H9 (cell line): ENCODE data around the gene TMEM169. TPM values are rescaled to one million over a fixed set of nuclear protein-coding genes. Genes with fewer than 3 reads are reported as not detected.

Experiments
- DNase-seq: peaks from one replicate; pipeline ENCODE4 v3.0.0-alpha.2; 2017
- H2AFZ ChIP-seq: one replicate; pipeline ENCODE4 v1.6.1; 2013; ENCODE audit warnings: mild to moderate bottlenecking, low read length, control low read depth, moderate library complexity
- H2AK5ac ChIP-seq: 2 replicates; pipeline ENCODE4 v1.6.1; 2013; ENCODE audit warnings: low read length, control low read depth, mixed read lengths; ENCODE audit not compliant: insufficient read length
- H2BK120ac ChIP-seq: one replicate; pipeline ENCODE4 v1.6.1; 2013; ENCODE audit warnings: low read depth, mild to moderate bottlenecking, low read length, control low read depth, inconsistent platforms; ENCODE audit not compliant: poor library complexity, severe bottlenecking
- H2BK12ac ChIP-seq: 2 replicates; pipeline ENCODE4 v1.6.1; 2013; ENCODE audit warnings: low read length, control low read depth, mixed read lengths, low read depth; ENCODE audit not compliant: insufficient read length
- H2BK15ac ChIP-seq: 2 replicates; pipeline ENCODE4 v1.6.1; 2013; ENCODE audit warnings: low read depth, low read length, control low read depth
- H2BK20ac ChIP-seq: one replicate; pipeline ENCODE4 v1.6.1; 2013; ENCODE audit warnings: low read depth, mild to moderate bottlenecking, low read length, control low read depth, inconsistent platforms; ENCODE audit not compliant: poor library complexity, severe bottlenecking
- H2BK5ac ChIP-seq: 2 replicates; pipeline ENCODE4 v1.6.1; 2013; ENCODE audit warnings: low read length, control low read depth, mixed read lengths; ENCODE audit not compliant: insufficient read length
- H3K14ac ChIP-seq: 2 replicates; pipeline ENCODE4 v1.6.1; 2013; ENCODE audit warnings: low read length, control low read depth; ENCODE audit not compliant: insufficient read depth
- H3K18ac ChIP-seq: 2 replicates; pipeline ENCODE4 v1.6.1; 2013; ENCODE audit warnings: low read depth, mild to moderate bottlenecking, mixed read lengths, low read length, control low read depth; ENCODE audit not compliant: insufficient read length
- H3K23ac ChIP-seq: 2 replicates; pipeline ENCODE4 v1.6.1; 2013; ENCODE audit warnings: low read length, control low read depth, mixed read lengths, low read depth; ENCODE audit not compliant: insufficient read length
- H3K23me2 ChIP-seq: 2 replicates; pipeline ENCODE4 v1.6.1; 2013; ENCODE audit warnings: low read depth, mild to moderate bottlenecking, mixed read lengths, low read length, control low read depth; ENCODE audit not compliant: insufficient read length, poor library complexity, severe bottlenecking
- H3K27ac ChIP-seq: 2 replicates; pipeline ENCODE4 v1.5.1; 2013; ENCODE audit warnings: low read length, control low read depth, mixed read lengths, low read depth; ENCODE audit not compliant: insufficient read length
- H3K27me3 ChIP-seq: 2 replicates; pipeline ENCODE4 v1.6.1; 2013; ENCODE audit warnings: low read length, control low read depth, inconsistent platforms; ENCODE audit not compliant: insufficient read depth
- H3K4ac ChIP-seq: 2 replicates; pipeline ENCODE4 v1.6.1; 2013; ENCODE audit warnings: low read depth, mild to moderate bottlenecking, control low read depth, inconsistent platforms, low read length, moderate library complexity
- H3K4me1 ChIP-seq: 2 replicates; pipeline ENCODE4 v1.6.1; 2013; ENCODE audit warnings: low read length, control low read depth, inconsistent platforms; ENCODE audit not compliant: insufficient read depth
- H3K4me2 ChIP-seq: 2 replicates; pipeline ENCODE4 v1.6.1; 2013; ENCODE audit warnings: low read length, control low read depth, mixed read lengths; ENCODE audit not compliant: insufficient read length, insufficient read depth
- H3K56ac ChIP-seq: 2 replicates; pipeline ENCODE4 v1.6.1; 2013; ENCODE audit warnings: low read depth, mild to moderate bottlenecking, mixed read lengths, low read length, control low read depth; ENCODE audit not compliant: insufficient read length
- H3K79me1 ChIP-seq: 2 replicates; pipeline ENCODE4 v1.6.1; 2013; ENCODE audit warnings: low read depth, mild to moderate bottlenecking, moderate library complexity, low read length, control low read depth, inconsistent platforms; ENCODE audit not compliant: insufficient read depth, poor library complexity, severe bottlenecking
- H3K79me2 ChIP-seq: 2 replicates; pipeline ENCODE4 v1.6.1; 2013; ENCODE audit warnings: low read length, control low read depth, inconsistent platforms; ENCODE audit not compliant: insufficient read depth
- H3K9ac ChIP-seq: 2 replicates; pipeline ENCODE4 v1.6.1; 2013; ENCODE audit warnings: low read length, control low read depth, mixed read lengths; ENCODE audit not compliant: insufficient read length; ENCODE audit errors: extremely low read depth
- H3K9me3 ChIP-seq: one replicate; pipeline ENCODE4 v1.6.1; 2013; ENCODE audit warnings: low read depth, low read length, inconsistent platforms; ENCODE audit not compliant: control insufficient read depth
- H3T11ph ChIP-seq: one replicate; pipeline ENCODE4 v1.6.1; 2013; ENCODE audit warnings: mild to moderate bottlenecking, low read length, control low read depth, inconsistent platforms
- H4K20me1 ChIP-seq: one replicate; pipeline ENCODE4 v1.6.1; 2013; ENCODE audit not compliant: control insufficient read depth, insufficient read length, insufficient read depth
- H4K5ac ChIP-seq: 2 replicates; pipeline ENCODE4 v1.6.1; 2013; ENCODE audit warnings: low read depth, mild to moderate bottlenecking, mixed read lengths, low read length, control low read depth; ENCODE audit not compliant: insufficient read length
- H4K8ac ChIP-seq: replicated peaks from 2 replicates; pipeline ENCODE4 v1.6.1; 2013; ENCODE audit warnings: low read length, control low read depth, mixed read lengths, low read depth; ENCODE audit not compliant: insufficient read length
- H4K91ac ChIP-seq: 2 replicates; pipeline ENCODE4 v1.6.1; 2013; ENCODE audit warnings: low read depth, mild to moderate bottlenecking, moderate library complexity, mixed read lengths, low read length, control low read depth; ENCODE audit not compliant: insufficient read length
- H3K27ac Mint-ChIP-seq, 3 experiments: 2 replicates in 2 of 3; 3 replicates in 1 of 3; pipeline ENCODE4 v1.8.0; 2020 to 2021; ENCODE audit warnings: mixed read lengths in 3 of 3, mild to moderate bottlenecking in 1 of 3, moderate library complexity in 1 of 3
- H3K27me3 Mint-ChIP-seq: 2 replicates; pipeline ENCODE4 v1.8.0; 2021; ENCODE audit warnings: low read depth, mild to moderate bottlenecking, moderate library complexity, mixed read lengths
- H3K36me3 Mint-ChIP-seq, 3 experiments: 2 replicates in 2 of 3; 3 replicates in 1 of 3; pipeline ENCODE4 v1.8.0; 2020 to 2021; ENCODE audit warnings: low read depth in 3 of 3, mixed read lengths in 3 of 3; ENCODE audit not compliant: insufficient read depth in 1 of 3
- H3K4me1 Mint-ChIP-seq, 2 experiments: 2 replicates each; pipeline ENCODE4 v1.8.0; 2020; ENCODE audit warnings: mixed read lengths in 2 of 2
- H3K4me3 Mint-ChIP-seq, 2 experiments: 2 replicates in 1 of 2; 3 replicates in 1 of 2; pipeline ENCODE4 v1.8.0; 2020 to 2021; ENCODE audit warnings: mild to moderate bottlenecking in 2 of 2, mixed read lengths in 2 of 2, moderate library complexity in 1 of 2
- H3K9me3 Mint-ChIP-seq, 2 experiments: 2 replicates in 1 of 2; 3 replicates in 1 of 2; pipeline ENCODE4 v1.8.0; 2020; ENCODE audit warnings: mild to moderate bottlenecking in 2 of 2, mixed read lengths in 2 of 2, moderate library complexity in 1 of 2
- WGBS: extraction: QIAGEN DNeasy Blood & Tissue Kit; methylation state at CpG from one replicate; pipeline ENCODE4 v1.1.7; 2013; ENCODE audit warnings: missing lambda C conversion rate, low lambda C conversion rate, mixed read lengths; ENCODE audit not compliant: insufficient read length; ENCODE audit errors: extremely low coverage; 5-methylcytosine and 5-hydroxymethylcytosine counted together
- total RNA-seq: library from RNA; stranded (reverse); gene quantifications from 2 replicates; pipeline ENCODE4 v1.2.1, GENCODE V29; 2021
- TF ChIP-seq, protein P1 (sequence below): fragments of 200-600 bp; sonication (generic); conservative IDR thresholded peaks from 3 replicates; pipeline ENCODE4 v1.8.0; 2021; ENCODE audit warnings: antibody characterized with exemption, mild to moderate bottlenecking

The TMEM169 gene
- total RNA-seq, 1 experiment from 2014 or later: 1.0 TPM

DNA sequence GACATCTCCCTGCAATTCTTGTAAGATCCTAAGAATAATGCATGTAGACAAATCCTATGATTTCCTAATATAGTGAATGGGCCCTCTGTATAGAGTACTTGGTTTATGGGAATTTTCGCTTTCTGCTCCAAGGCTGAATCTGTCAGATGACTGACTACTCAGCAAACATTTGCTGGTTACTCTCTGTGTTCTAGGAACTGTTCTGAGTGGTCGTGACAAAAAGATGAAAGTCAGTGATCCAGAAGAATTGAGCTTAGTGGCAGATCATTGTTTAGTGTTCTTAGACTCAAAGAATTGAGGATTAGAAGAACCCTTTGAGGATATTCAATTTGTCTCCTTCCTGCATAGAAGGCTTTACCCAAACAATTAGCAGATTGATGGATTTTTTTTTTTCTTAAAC is 37.4 kb downstream of the TMEM169 start:
- Mint-ChIP-seq H3K9me3 (no peaks in the 10 kb centered on the region; a peak in 1 of 5 replicates), H3K27ac (peak overlapping the region in 1 of 3 experiments; percentile 80; a peak in 2 of 7 replicates), H3K36me3 (peaks cover 68 to 98% (median 87%) of the 10 kb centered on the region in 3 experiments; a peak in 6 of 7 replicates), H3K4me1 (peaks cover 22 to 30% of the 10 kb centered on the region in 2 experiments), H3K27me3 (no peaks in the 10 kb centered on the region), H3K4me3 (no peak overlapping the region)
- Histone ChIP-seq H3K4ac (no peak overlapping the region), H2AFZ (no peak overlapping the region), H3K79me1 (peaks cover 10% of the 10 kb centered on the region), H2AK5ac (no peak overlapping the region), H3K4me2 (no peak overlapping the region), H3K23ac (no peak overlapping the region), H2BK12ac (no peak overlapping the region), H3K27me3 (no peaks in the 10 kb centered on the region), H3K14ac (no peak overlapping the region), H4K5ac (no peak overlapping the region), H4K20me1 (no peaks in the 10 kb centered on the region), H3K23me2 (peaks cover 6% of the 10 kb centered on the region), H2BK20ac (no peak overlapping the region), H3K9me3 (no peaks in the 10 kb centered on the region), H2BK15ac (no peak overlapping the region), H3K4me1 (peaks cover 2% of the 10 kb centered on the region; the same call in 1 of the 2 replicates), H2BK5ac (no peak overlapping the region), H4K8ac (no peak overlapping the region), H3K56ac (no peak overlapping the region), H4K91ac (no peak overlapping the region), H3K9ac (no peak overlapping the region), H3K27ac (no peak overlapping the region), H3K79me2 (peaks cover 16% of the 10 kb centered on the region; the same call in 1 of the 2 replicates), H3T11ph (no peak overlapping the region), H3K18ac (no peak overlapping the region), H2BK120ac (no peak overlapping the region)
- no peak for DNase-seq
- TF ChIP-seq, protein P1, sequence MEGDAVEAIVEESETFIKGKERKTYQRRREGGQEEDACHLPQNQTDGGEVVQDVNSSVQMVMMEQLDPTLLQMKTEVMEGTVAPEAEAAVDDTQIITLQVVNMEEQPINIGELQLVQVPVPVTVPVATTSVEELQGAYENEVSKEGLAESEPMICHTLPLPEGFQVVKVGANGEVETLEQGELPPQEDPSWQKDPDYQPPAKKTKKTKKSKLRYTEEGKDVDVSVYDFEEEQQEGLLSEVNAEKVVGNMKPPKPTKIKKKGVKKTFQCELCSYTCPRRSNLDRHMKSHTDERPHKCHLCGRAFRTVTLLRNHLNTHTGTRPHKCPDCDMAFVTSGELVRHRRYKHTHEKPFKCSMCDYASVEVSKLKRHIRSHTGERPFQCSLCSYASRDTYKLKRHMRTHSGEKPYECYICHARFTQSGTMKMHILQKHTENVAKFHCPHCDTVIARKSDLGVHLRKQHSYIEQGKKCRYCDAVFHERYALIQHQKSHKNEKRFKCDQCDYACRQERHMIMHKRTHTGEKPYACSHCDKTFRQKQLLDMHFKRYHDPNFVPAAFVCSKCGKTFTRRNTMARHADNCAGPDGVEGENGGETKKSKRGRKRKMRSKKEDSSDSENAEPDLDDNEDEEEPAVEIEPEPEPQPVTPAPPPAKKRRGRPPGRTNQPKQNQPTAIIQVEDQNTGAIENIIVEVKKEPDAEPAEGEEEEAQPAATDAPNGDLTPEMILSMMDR: no peak
- no CpG with 5 or more reads among the region's 2 CpGs for WGBS
